OCI-LY7 (cell line): ENCODE measurements around the gene SCN1B. TPM values are rescaled to one million over a fixed set of nuclear protein-coding genes. Genes with fewer than 3 reads are reported as not detected.
"Not testable (repeated sequence)": the region's sequence is repeated elsewhere in the genome, so short reads cannot be mapped to it uniquely, and the experiment has no call there.

Source experiments
- BruUV-seq: library from RNA; stranded (reverse); fragments of 400-500 nt; replicated peaks from 2 replicates; lab custom pipeline; 2021; lab: Mats Ljungman, UMichigan
- CTCF ChIA-PET: fragments of 300-600 bp; sonication (Branson Sonifier 250); formaldehyde crosslinking; loops from one replicate; lab custom pipeline; 2022; ENCODE audit warnings: antibody characterized with exemption; ENCODE audit not compliant: unreplicated experiment; lab: Charles Lee
- POLR2A ChIA-PET: fragments of 300-600 bp; sonication (Branson Sonifier 250); formaldehyde crosslinking; loops from one replicate; lab custom pipeline; 2022; ENCODE audit warnings: antibody characterized with exemption; lab: Charles Lee
- DNase-seq: peaks from one replicate; pipeline ENCODE4 v3.0.0-alpha.2; 2015; ENCODE audit warnings: low spot score
- H2AFZ ChIP-seq: fragments of 200-600 bp; sonication (generic), shearing (Covaris generic); 2 replicates; pipeline ENCODE4 v1.6.1; 2014; ENCODE audit warnings: mild to moderate bottlenecking, antibody characterized with exemption, low read length, moderate library complexity
- H3K27ac ChIP-seq: fragments of 200-600 bp; sonication (generic); 2 replicates; pipeline ENCODE4 v1.5.1; 2014; ENCODE audit warnings: mixed run types, low read depth, mild to moderate bottlenecking, moderate library complexity, low read length, inconsistent platforms; ENCODE audit not compliant: poor library complexity, severe bottlenecking
- H3K36me3 ChIP-seq: fragments of 200-600 bp; sonication (generic); 2 replicates; pipeline ENCODE4 v1.6.1; 2014; ENCODE audit warnings: mild to moderate bottlenecking, antibody characterized with exemption, low read length, moderate library complexity, mixed read lengths; ENCODE audit not compliant: insufficient read depth
- H3K4me1 ChIP-seq: fragments of 200-600 bp; sonication (generic); 2 replicates; pipeline ENCODE4 v1.5.1; 2014; ENCODE audit warnings: mild to moderate bottlenecking, low read length; ENCODE audit not compliant: insufficient read depth, poor library complexity, severe bottlenecking
- H3K4me2 ChIP-seq: fragments of 200-600 bp; sonication (generic); 2 replicates; pipeline ENCODE4 v1.6.1; 2014; ENCODE audit warnings: mild to moderate bottlenecking, low read length
- H3K4me3 ChIP-seq: fragments of 200-600 bp; sonication (generic); 2 replicates; pipeline ENCODE4 v1.5.1; 2014; ENCODE audit warnings: mild to moderate bottlenecking, low read depth, low read length; ENCODE audit not compliant: poor library complexity, severe bottlenecking
- H3K79me2 ChIP-seq: fragments of 200-600 bp; sonication (generic); 2 replicates; pipeline ENCODE4 v1.6.1; 2016; ENCODE audit warnings: low read depth, mild to moderate bottlenecking, low read length, moderate library complexity, mixed read lengths; ENCODE audit not compliant: insufficient read depth
- H3K9me2 ChIP-seq: fragments of 200-600 bp; sonication (generic); 2 replicates; pipeline ENCODE4 v1.6.1; 2016; ENCODE audit warnings: mild to moderate bottlenecking, low read length, mixed read lengths; ENCODE audit not compliant: insufficient read depth
- H3K9me3 ChIP-seq: fragments of 200-600 bp; sonication (generic); 2 replicates; pipeline ENCODE4 v1.6.1; 2014; ENCODE audit warnings: mild to moderate bottlenecking, mixed run types, low read length, mixed read lengths
- H4K20me1 ChIP-seq: fragments of 200-600 bp; sonication (generic); 2 replicates; pipeline ENCODE4 v1.6.1; 2014; ENCODE audit warnings: mild to moderate bottlenecking, antibody characterized with exemption, low read length, moderate library complexity, mixed read lengths; ENCODE audit not compliant: insufficient read depth
- CTCF ChIP-seq: fragments of 200-600 bp; sonication (generic); conservative IDR thresholded peaks from 2 replicates; pipeline ENCODE4 v1.5.1; 2014; ENCODE audit warnings: mild to moderate bottlenecking, antibody characterized with exemption, low read length, moderate library complexity, mixed read lengths
- EZH2phosphoT487 ChIP-seq: fragments of 200-600 bp; sonication (generic); IDR thresholded peaks from 2 replicates; pipeline ENCODE4 v1.6.1; 2018; ENCODE audit warnings: low read depth, borderline replicate concordance, mild to moderate bottlenecking, mixed run types, antibody characterized with exemption, low read length, moderate library complexity, mixed read lengths
- intact Hi-C: fragments of 100-400 bp; cut with micrococcal nuclease; formaldehyde crosslinking; loops from one replicate; pipeline ENCODE4 v1.10.0; 2022; ENCODE audit not compliant: unreplicated experiment
- total RNA-seq, 2 experiments: library from RNA; depleted of rRNA in 1 of 2; stranded (reverse); fragments of >200 nt in 1 of 2; shearing (Covaris generic) in 1 of 2; gene quantifications; 2 replicates each; pipeline ENCODE4 v1.2.3, GENCODE V29; 2014 to 2022

SCN1B gene
- total RNA-seq, 2 experiments from 2014 or later = 0.41 to 3.1 TPM

- no peaks in the 10 kb centered on the region for H3K79me2 ChIP-seq
- DNase-seq = no peak
- no peaks in the 10 kb centered on the region for H3K36me3 ChIP-seq
- ChIA-PET POLR2A (no interaction called here), CTCF (no interaction called here)
- no peak overlapping the region for H3K4me2 ChIP-seq
- TF ChIP-seq CTCF (no peak), EZH2phosphoT487 (no peak)
- H3K27ac ChIP-seq = no peak overlapping the region
- H3K9me2 ChIP-seq = no peaks in the 10 kb centered on the region
- H3K4me3 ChIP-seq = no peak overlapping the region
- no peak overlapping the region for H2AFZ ChIP-seq
- no TSS peak for BruUV-seq
- intact Hi-C loops = no loop called here
- peaks cover 2% of the 10 kb centered on the region for H3K4me1 ChIP-seq
- no peaks in the 10 kb centered on the region for H3K9me3 ChIP-seq
- H4K20me1 ChIP-seq = no peaks in the 10 kb centered on the region
These were observed 38.5 kb upstream of the SCN1B start for GRCh38 chr19:34991542-34992333.

GRCh38 chr19:34992582-34992981 lies 37.7 kb upstream of the SCN1B start:
- DNase-seq, POLR2A ChIA-PET, intact Hi-C loops, H3K36me3 ChIP-seq, BruUV-seq, H3K79me2 ChIP-seq, H3K4me3 ChIP-seq, H3K4me2 ChIP-seq, H4K20me1 ChIP-seq, H3K9me2 ChIP-seq, H3K9me3 ChIP-seq, H3K27ac ChIP-seq, CTCF ChIA-PET, H2AFZ ChIP-seq: not testable (repeated sequence)
- peaks cover 10% of the 10 kb centered on the region for H3K4me1 ChIP-seq

- BruUV-seq = no TSS peak
- CTCF ChIA-PET = no interaction called here
- intact Hi-C loops = no loop called here
- Histone ChIP-seq H4K20me1 (no peaks in the 10 kb centered on the region), H3K4me2 (no peak overlapping the region), H3K36me3 (no peaks in the 10 kb centered on the region), H3K4me1 (peaks cover 27% of the 10 kb centered on the region), H3K9me3 (no peaks in the 10 kb centered on the region), H3K27ac (no peak overlapping the region), H2AFZ (no peak overlapping the region), H3K9me2 (no peaks in the 10 kb centered on the region), H3K4me3 (no peak overlapping the region), H3K79me2 (no peaks in the 10 kb centered on the region; the same call in 1 of the 2 replicates)
- no peak for DNase-seq
- POLR2A ChIA-PET = no interaction called here
- TF ChIP-seq CTCF = no peak
These were observed 36.0 kb upstream of the SCN1B start for GRCh38 chr19:34994286-34994642.
